HL-60 (cell line): ENCODE results near the gene BCAS3.

Experiments used
- DNase-seq, 2 experiments: peaks; one replicate each; pipeline ENCODE4 v3.0.0-alpha.2; 2010 to 2020; ENCODE audit warnings: low read depth in 1 of 2, low spot score in 1 of 2
- H3K27ac ChIP-seq: fragments of 250-450 bp; sonication (Bioruptor Pico); replicated peaks from 2 replicates; pipeline ENCODE4 v1.5.1; 2020; ENCODE audit warnings: mild to moderate bottlenecking, moderate library complexity
- H3K27me3 ChIP-seq: fragments of 250-450 bp; sonication (Bioruptor Pico); 2 replicates; pipeline ENCODE4 v1.5.1; 2021; ENCODE audit warnings: mild to moderate bottlenecking, moderate library complexity; ENCODE audit not compliant: insufficient read depth, poor library complexity, severe bottlenecking
- H3K4me3 ChIP-seq: replicated peaks from 2 replicates; pipeline ENCODE4 v1.5.1; 2011; ENCODE audit warnings: mild to moderate bottlenecking, control low read depth, low read length; ENCODE audit not compliant: insufficient read depth
- GABPA ChIP-seq: IDR thresholded peaks from 2 replicates; pipeline ENCODE4 v1.6.1; 2012; ENCODE audit warnings: low read depth
- POLR2AphosphoS5 ChIP-seq: IDR thresholded peaks from 2 replicates; pipeline ENCODE4 v1.6.1; 2012; ENCODE audit warnings: low read depth
- SPI1 ChIP-seq: IDR thresholded peaks from 2 replicates; pipeline ENCODE4 v1.6.1; 2012; ENCODE audit warnings: low read depth, mild to moderate bottlenecking, borderline replicate concordance
- TF ChIP-seq, protein P1 (sequence below): IDR thresholded peaks from 2 replicates; pipeline ENCODE4 v1.6.1; 2012; ENCODE audit warnings: low read depth; ENCODE audit not compliant: insufficient replicate concordance
- TF ChIP-seq, protein P2 (sequence below): IDR thresholded peaks from one replicate; pipeline ENCODE4 v1.5.1; 2011; ENCODE audit warnings: low read length, control low read depth, inconsistent platforms; ENCODE audit not compliant: insufficient read depth

BCAS3 gene

DNA sequence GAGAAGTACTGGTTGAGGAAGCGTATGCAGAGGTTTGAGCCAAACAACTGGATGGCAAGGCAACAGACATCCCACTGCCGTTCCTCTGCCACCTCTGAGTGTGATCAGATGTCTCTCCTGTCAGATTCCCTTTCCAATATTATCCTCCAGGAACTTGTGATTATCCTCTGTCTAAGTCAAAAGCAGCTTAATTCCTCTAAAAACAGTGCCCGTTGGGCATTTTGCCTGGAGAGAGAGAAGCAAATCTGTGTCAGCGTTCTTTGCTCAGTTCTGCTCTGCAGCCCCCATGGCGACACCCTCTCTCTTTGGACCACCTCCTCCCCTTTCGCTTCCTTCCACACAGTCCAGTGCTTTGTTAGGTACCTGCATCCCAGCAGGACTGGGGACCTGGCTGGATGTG, 665.9 kb downstream of the BCAS3 start:
- no peak for DNase-seq
- H3K27me3 ChIP-seq: no peaks in the 10 kb centered on the region
- TF ChIP-seq SPI1 (no peak), POLR2AphosphoS5 (no peak), GABPA (no peak)
- TF ChIP-seq, protein P1, sequence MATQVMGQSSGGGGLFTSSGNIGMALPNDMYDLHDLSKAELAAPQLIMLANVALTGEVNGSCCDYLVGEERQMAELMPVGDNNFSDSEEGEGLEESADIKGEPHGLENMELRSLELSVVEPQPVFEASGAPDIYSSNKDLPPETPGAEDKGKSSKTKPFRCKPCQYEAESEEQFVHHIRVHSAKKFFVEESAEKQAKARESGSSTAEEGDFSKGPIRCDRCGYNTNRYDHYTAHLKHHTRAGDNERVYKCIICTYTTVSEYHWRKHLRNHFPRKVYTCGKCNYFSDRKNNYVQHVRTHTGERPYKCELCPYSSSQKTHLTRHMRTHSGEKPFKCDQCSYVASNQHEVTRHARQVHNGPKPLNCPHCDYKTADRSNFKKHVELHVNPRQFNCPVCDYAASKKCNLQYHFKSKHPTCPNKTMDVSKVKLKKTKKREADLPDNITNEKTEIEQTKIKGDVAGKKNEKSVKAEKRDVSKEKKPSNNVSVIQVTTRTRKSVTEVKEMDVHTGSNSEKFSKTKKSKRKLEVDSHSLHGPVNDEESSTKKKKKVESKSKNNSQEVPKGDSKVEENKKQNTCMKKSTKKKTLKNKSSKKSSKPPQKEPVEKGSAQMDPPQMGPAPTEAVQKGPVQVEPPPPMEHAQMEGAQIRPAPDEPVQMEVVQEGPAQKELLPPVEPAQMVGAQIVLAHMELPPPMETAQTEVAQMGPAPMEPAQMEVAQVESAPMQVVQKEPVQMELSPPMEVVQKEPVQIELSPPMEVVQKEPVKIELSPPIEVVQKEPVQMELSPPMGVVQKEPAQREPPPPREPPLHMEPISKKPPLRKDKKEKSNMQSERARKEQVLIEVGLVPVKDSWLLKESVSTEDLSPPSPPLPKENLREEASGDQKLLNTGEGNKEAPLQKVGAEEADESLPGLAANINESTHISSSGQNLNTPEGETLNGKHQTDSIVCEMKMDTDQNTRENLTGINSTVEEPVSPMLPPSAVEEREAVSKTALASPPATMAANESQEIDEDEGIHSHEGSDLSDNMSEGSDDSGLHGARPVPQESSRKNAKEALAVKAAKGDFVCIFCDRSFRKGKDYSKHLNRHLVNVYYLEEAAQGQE: no peak
- TF ChIP-seq, protein P2, sequence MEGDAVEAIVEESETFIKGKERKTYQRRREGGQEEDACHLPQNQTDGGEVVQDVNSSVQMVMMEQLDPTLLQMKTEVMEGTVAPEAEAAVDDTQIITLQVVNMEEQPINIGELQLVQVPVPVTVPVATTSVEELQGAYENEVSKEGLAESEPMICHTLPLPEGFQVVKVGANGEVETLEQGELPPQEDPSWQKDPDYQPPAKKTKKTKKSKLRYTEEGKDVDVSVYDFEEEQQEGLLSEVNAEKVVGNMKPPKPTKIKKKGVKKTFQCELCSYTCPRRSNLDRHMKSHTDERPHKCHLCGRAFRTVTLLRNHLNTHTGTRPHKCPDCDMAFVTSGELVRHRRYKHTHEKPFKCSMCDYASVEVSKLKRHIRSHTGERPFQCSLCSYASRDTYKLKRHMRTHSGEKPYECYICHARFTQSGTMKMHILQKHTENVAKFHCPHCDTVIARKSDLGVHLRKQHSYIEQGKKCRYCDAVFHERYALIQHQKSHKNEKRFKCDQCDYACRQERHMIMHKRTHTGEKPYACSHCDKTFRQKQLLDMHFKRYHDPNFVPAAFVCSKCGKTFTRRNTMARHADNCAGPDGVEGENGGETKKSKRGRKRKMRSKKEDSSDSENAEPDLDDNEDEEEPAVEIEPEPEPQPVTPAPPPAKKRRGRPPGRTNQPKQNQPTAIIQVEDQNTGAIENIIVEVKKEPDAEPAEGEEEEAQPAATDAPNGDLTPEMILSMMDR: no peak
- H3K27ac ChIP-seq: no peak overlapping the region
- H3K4me3 ChIP-seq: no peak overlapping the region

DNA sequence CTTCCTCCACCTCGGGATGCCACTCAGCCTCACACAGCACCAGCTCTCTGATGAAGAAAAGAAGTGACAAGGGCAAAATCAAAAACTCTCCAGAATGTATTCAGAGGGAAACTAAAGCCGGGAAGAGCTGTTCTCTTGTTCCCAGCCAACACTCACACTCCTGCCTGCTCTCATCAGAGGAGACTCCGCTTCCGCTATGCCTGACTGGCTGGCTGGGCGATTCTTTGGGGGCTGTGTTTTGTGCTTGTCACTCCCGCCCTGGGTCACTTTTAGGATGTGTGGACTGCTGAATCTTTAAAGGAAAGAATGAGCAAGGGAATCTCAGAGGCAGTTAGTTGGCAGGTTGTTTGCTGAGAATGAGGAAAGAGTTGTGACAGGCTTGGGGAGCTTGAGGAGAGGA, 667.4 kb downstream of the BCAS3 start:
- Histone ChIP-seq H3K27me3 (no peaks in the 10 kb centered on the region), H3K27ac (no peak overlapping the region), H3K4me3 (no peak overlapping the region)
- no peak for DNase-seq
- TF ChIP-seq, protein P1: no peak
- TF ChIP-seq POLR2AphosphoS5: no peak
- TF ChIP-seq GABPA: no peak
- no peak for TF ChIP-seq SPI1
- TF ChIP-seq, protein P2: no peak

DNA sequence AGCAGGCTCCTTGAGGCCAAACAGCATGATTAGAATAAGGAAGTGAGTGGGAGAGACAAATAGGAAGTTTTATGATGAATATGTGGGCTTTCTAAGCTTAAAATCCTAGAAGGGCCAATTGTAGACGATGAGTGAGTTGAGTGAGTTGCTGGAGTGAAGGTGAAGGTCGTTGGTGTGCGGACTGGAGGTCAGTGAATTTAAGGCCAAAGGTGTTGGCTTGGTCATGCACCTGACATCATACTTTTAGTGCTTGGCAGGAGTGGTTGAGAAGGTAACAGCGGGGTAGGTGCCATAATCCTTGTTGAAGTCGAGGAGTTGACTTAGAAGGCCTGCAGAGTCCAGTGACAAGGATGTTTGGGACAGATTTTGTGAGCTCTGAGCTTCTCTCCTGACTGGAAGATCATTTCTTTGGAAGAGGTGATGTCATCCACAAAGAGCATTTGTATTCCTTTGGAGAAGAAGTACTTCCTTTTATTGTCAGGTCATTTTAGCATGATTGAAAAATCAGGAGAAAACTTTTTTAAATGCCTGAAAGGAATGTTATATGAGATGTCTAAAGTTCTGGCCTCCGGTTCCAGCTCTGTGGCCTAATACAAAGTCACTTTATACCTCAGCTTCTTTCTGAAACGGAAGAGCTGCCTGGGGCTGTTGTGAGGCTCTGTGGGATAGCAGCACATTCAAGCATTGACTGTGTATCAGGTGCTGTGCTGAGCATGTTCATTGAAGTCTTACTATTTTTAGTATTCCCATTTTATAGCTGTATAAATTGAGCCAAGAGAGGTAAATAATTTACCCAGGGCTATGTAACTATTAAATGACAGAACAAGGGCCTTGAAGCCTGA, 668.4 kb downstream of the BCAS3 start:
- Histone ChIP-seq H3K27ac (no peak overlapping the region), H3K27me3 (no peaks in the 10 kb centered on the region)

More for the DNA sequence above, 668.4 kb downstream of the BCAS3 start:
- TF ChIP-seq, protein P1: no peak
- TF ChIP-seq SPI1: peak; percentile 68; the same call in 1 of the 2 replicates
- H3K4me3 ChIP-seq: no peak overlapping the region
- DNase-seq: no peak
